Body of pancreas (tissue), 4 donors: ENCODE data around the gene PALM2AKAP2. TPM values are rescaled to one million over a fixed set of nuclear protein-coding genes. Genes with fewer than 3 reads are reported as not detected.

Experiments used
- ATAC-seq: fragments of 150-250 bp; one replicate; pipeline ENCODE4 v1.9.1; 2016
- DNase-seq, 4 donors: peaks; one replicate each; pipeline ENCODE4 v3.0.0-alpha.2; 2019
- H3K27ac ChIP-seq, 4 donors: fragments of 200-600 bp; sonication (generic); 1 replicate in 3 of 4; 2 replicates in 1 of 4; pipeline versions ENCODE4 v1.5.1 to v1.6.1; 2016 to 2019; ENCODE audit warnings: mild to moderate bottlenecking in 1 of 4, mixed read lengths in 1 of 4, moderate library complexity in 1 of 4
- H3K27me3 ChIP-seq, 2 donors: fragments of 200-600 bp; sonication (generic); one replicate each; pipeline ENCODE4 v1.6.0; 2016; ENCODE audit warnings: mild to moderate bottlenecking in 1 of 2
- H3K36me3 ChIP-seq, 2 donors: fragments of 200-600 bp; sonication (generic); replicated peaks in 1 of 2; 2 replicates each; pipeline ENCODE4 v1.5.1; 2016; ENCODE audit warnings: low read depth in 2 of 2; ENCODE audit not compliant: insufficient read depth in 1 of 2
- H3K4me1 ChIP-seq: fragments of 200-600 bp; sonication (generic); one replicate; pipeline ENCODE4 v1.6.0; 2016
- H3K4me3 ChIP-seq, 2 donors: fragments of 200-600 bp; sonication (generic); 1 replicate in 1 of 2; 2 replicates in 1 of 2; pipeline ENCODE4 v1.5.1; 2016 to 2019
- H3K9me3 ChIP-seq, 3 donors: fragments of 200-600 bp; sonication (generic); 1 replicate in 2 of 3; 2 replicates in 1 of 3; pipeline ENCODE4 v1.5.1; 2016
- CTCF ChIP-seq, 7 experiments: fragments of 450-650 bp in 4 of 7; fragments of 200-600 bp in 3 of 7; sonication (generic) in 3 of 7; IDR thresholded peaks; one replicate each; pipeline ENCODE4 v1.5.1; 2016 to 2019; ENCODE audit warnings: antibody characterized with exemption in 7 of 7
- POLR2A ChIP-seq, 3 donors: fragments of 450-650 bp; IDR thresholded peaks; one replicate each; pipeline ENCODE4 v1.6.1; 2016; ENCODE audit warnings: antibody characterized with exemption in 3 of 3, mild to moderate bottlenecking in 2 of 3
- WGBS, 2 donors: methylation state at CpG; one replicate each; pipeline ENCODE4 v1.1.5; 2017; 5-methylcytosine and 5-hydroxymethylcytosine counted together
- intact Hi-C: fragments of 100-400 bp; cut with DNase I; formaldehyde crosslinking; loops from one replicate; pipeline ENCODE4 v1.15.1; 2023
- total RNA-seq, 2 donors: library from RNA; depleted of rRNA; stranded (reverse); fragments of >200 nt; gene quantifications; one replicate each; pipeline ENCODE4 v1.1.0, GENCODE V29; 2016

PALM2AKAP2 gene
- total RNA-seq, 2 donors from 2014 or later = 0.99 to 2.1 TPM

GRCh38 chr9:109767814-109768213 is 12.2 kb upstream of the PALM2AKAP2 start:
- ATAC-seq (no peak), DNase-seq (no peak)
- TF ChIP-seq CTCF (IDR thresholded peaks at IDR 0.05) (no peak), POLR2A (IDR thresholded peaks at IDR 0.05) (no peak)
- Histone ChIP-seq H3K4me3 (no peak overlapping the region), H3K4me1 (no peaks in the 10 kb centered on the region), H3K9me3 (no peaks in the 10 kb centered on the region), H3K36me3 (no peaks in the 10 kb centered on the region), H3K27ac (no peak overlapping the region), H3K27me3 (no peaks in the 10 kb centered on the region)
- intact Hi-C loops = no loop called here
- WGBS, 2 donors = 71 to 80% methylated on average over 1 of the region's 1 CpG

- no peak overlapping the region for H3K27ac ChIP-seq
- H3K36me3 ChIP-seq = no peaks in the 10 kb centered on the region
- H3K27me3 ChIP-seq = no peaks in the 10 kb centered on the region
- ATAC-seq = no peak
- H3K4me3 ChIP-seq = no peak overlapping the region
- no peak for DNase-seq
- no peaks in the 10 kb centered on the region for H3K9me3 ChIP-seq
- WGBS, 2 donors = 33 to 58% methylated on average over 2 of the region's 2 CpGs
- H3K4me1 ChIP-seq = no peaks in the 10 kb centered on the region
- TF ChIP-seq POLR2A (IDR thresholded peaks at IDR 0.05) (no peak), CTCF (IDR thresholded peaks at IDR 0.05) (no peak)
- intact Hi-C loops = no loop called here
Observed at GRCh38 chr9:109769250-109769649, 10.7 kb upstream of the PALM2AKAP2 start.

GRCh38 chr9:109770101-109770500 is 9.9 kb upstream of the PALM2AKAP2 start:
- no peaks in the 10 kb centered on the region for H3K27me3 ChIP-seq
- 92% methylated on average over 1 of the region's 1 CpG for WGBS, 2 donors
- H3K9me3 ChIP-seq = no peaks in the 10 kb centered on the region
- H3K4me3 ChIP-seq = no peak overlapping the region
- ATAC-seq = no peak
- H3K4me1 ChIP-seq = no peaks in the 10 kb centered on the region
- no peaks in the 10 kb centered on the region for H3K36me3 ChIP-seq
- TF ChIP-seq CTCF (IDR thresholded peaks at IDR 0.05) = no peak
- TF ChIP-seq POLR2A (IDR thresholded peaks at IDR 0.05) = no peak
- no peak overlapping the region for H3K27ac ChIP-seq
- intact Hi-C loops = no loop called here
- no peak for DNase-seq

- TF ChIP-seq CTCF (IDR thresholded peaks at IDR 0.05) (no peak), POLR2A (IDR thresholded peaks at IDR 0.05) (no peak)
- ATAC-seq (no peak), DNase-seq (no peak)
- H3K36me3 ChIP-seq = no peaks in the 10 kb centered on the region
- no peaks in the 10 kb centered on the region for H3K9me3 ChIP-seq
- H3K4me1 ChIP-seq = no peaks in the 10 kb centered on the region
- no peak overlapping the region for H3K4me3 ChIP-seq
- H3K27me3 ChIP-seq = no peaks in the 10 kb centered on the region
- 32 to 49% methylated on average over 2 of the region's 2 CpGs for WGBS, 2 donors
- intact Hi-C loops = no loop called here
- no peak overlapping the region for H3K27ac ChIP-seq
Observed at GRCh38 chr9:109771087-109771486, 8.9 kb upstream of the PALM2AKAP2 start.

GRCh38 chr9:109771796-109772531 is 8.0 kb upstream of the PALM2AKAP2 start:
- Histone ChIP-seq H3K4me3 (no peak overlapping the region), H3K9me3 (no peaks in the 10 kb centered on the region), H3K36me3 (no peaks in the 10 kb centered on the region), H3K27me3 (no peaks in the 10 kb centered on the region), H3K4me1 (no peaks in the 10 kb centered on the region), H3K27ac (no peak overlapping the region)
- ATAC-seq = no peak
- TF ChIP-seq POLR2A (IDR thresholded peaks at IDR 0.05) (no peak), CTCF (IDR thresholded peaks at IDR 0.05) (no peak)
- peak in 1 of 4 donors; percentile 13 for DNase-seq
- WGBS, 2 donors = 59 to 60% methylated on average over 7 to 8 of the region's 8 CpGs
- intact Hi-C loops = no loop called here
